ENCODE data around the gene TRAF2. TPM values are rescaled to one million over a fixed set of nuclear protein-coding genes. Genes with fewer than 3 reads are reported as not detected.

The TRAF2 gene
- total and polyA plus RNA-seq, 2 donors from 2014 or later: 11.4 to 16.9 TPM

GRCh38 chr9:136907011-136907914 is 20.9 kb downstream of the TRAF2 start:
- DNase-seq: no peak
- FAIRE-seq: no peak
- Histone ChIP-seq H3K4me1 (ENCODE audit: control insufficient read depth in 2 of 3, insufficient read depth in 2 of 3, low read depth in 1 of 3, low read length in 3 of 3) (peaks cover 0 to 7% (median 5%) of the 10 kb centered on the region in 3 donors), H3K4me3 (ENCODE audit: low read length in 3 of 3) (no peak overlapping the region), H3K27ac (ENCODE audit: low read depth in 2 of 2, low read length in 2 of 2) (no peak overlapping the region), H3K36me3 (ENCODE audit: control insufficient read depth in 2 of 3, insufficient read depth in 3 of 3, low read length in 3 of 3) (peaks cover 0 to 6% (median 3%) of the 10 kb centered on the region in 3 donors), H3K9me3 (ENCODE audit: control insufficient read depth in 2 of 3, insufficient read depth in 1 of 3, low read length in 3 of 3) (no peaks in the 10 kb centered on the region), H3K27me3 (ENCODE audit: control insufficient read depth, insufficient read depth, low read length) (no peaks in the 10 kb centered on the region), H3K9ac (ENCODE audit: low read length in 3 of 3) (no peak overlapping the region)
- intact Hi-C loops (cut with DNase I): no loop called here
- TF ChIP-seq CTCF (IDR thresholded peaks at IDR 0.05; ENCODE audit: borderline replicate concordance, extremely low read depth, insufficient read depth): no peak

DNA sequence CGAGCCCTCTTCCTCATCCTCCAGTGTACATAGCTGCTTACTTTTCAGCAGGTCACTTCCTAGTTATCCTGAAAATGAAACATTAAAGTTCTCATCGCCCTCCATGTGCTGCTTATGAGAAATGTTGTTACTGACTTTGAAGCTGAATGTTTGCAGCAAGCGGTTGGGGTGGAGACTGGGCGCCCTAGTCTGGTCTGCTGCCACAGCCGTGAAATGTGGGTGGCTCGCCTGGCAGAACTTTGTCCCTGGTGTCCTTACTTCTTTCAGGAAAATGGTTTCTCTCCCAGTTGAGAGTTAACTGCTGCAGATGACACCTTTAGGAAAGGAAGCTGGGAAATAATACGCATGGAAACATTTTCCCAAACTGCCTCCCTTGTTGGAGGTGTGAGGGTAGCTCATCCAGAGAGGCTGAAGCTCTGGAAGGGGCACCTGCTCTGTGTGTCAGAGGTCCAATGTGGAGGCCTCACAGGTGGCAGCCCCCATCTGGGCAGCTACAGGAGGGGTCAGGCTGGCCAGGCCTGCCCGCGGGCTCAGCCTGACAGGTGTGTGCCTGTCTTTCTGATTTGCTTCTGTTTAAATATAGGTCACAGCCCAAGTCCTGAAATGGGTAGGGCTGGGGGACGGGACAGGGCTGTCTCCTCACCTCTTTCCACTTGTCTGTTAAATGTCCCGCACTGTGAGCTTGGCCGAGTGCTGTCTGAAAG is 24.0 kb downstream of the TRAF2 start:
- peaks cover 0 to 10% (median 6%) of the 10 kb centered on the region in 3 donors for H3K36me3 ChIP-seq (ENCODE audit: control insufficient read depth in 2 of 3, insufficient read depth in 3 of 3, low read length in 3 of 3)
- no peak for FAIRE-seq

DNA sequence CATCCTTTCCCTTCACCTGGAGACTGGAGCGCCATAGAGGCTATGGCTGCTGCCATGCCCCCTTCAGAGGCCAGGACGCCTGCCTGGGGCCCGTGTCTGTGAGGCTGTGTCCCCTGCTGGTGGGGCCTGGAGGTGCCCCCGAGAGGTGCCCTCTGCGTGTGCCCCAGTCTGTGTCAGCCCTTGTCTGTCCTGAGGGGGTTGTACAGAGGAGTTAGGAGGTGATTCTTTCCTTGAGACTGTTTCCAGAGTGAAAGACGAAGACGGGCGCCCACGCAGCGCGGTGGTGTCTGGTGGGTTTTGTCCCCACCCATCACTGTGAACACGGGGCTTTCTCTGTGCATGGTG is 24.6 kb downstream of the TRAF2 start:
- DNase-seq: no peak
- Histone ChIP-seq H3K27me3 (ENCODE audit: control insufficient read depth, insufficient read depth, low read length) (no peaks in the 10 kb centered on the region), H3K27ac (ENCODE audit: low read depth in 2 of 2, low read length in 2 of 2) (no peak overlapping the region), H3K4me1 (ENCODE audit: control insufficient read depth in 2 of 3, insufficient read depth in 2 of 3, low read depth in 1 of 3, low read length in 3 of 3) (no peaks in the 10 kb centered on the region), H3K9me3 (ENCODE audit: control insufficient read depth in 2 of 3, insufficient read depth in 1 of 3, low read length in 3 of 3) (no peaks in the 10 kb centered on the region), H3K36me3 (ENCODE audit: control insufficient read depth in 2 of 3, insufficient read depth in 3 of 3, low read length in 3 of 3) (peaks cover 0 to 11% (median 9%) of the 10 kb centered on the region in 3 donors), H3K4me3 (ENCODE audit: low read length in 3 of 3) (no peak overlapping the region), H3K9ac (ENCODE audit: low read length in 3 of 3) (no peak overlapping the region)
- intact Hi-C loops (cut with DNase I): no loop called here
- FAIRE-seq: no peak
- TF ChIP-seq CTCF (IDR thresholded peaks at IDR 0.05; ENCODE audit: borderline replicate concordance, extremely low read depth, insufficient read depth): no peak

More for the DNA sequence above, 24.0 kb downstream of the TRAF2 start:
- Histone ChIP-seq H3K4me3 (ENCODE audit: low read length in 3 of 3) (no peak overlapping the region), H3K4me1 (ENCODE audit: control insufficient read depth in 2 of 3, insufficient read depth in 2 of 3, low read depth in 1 of 3, low read length in 3 of 3) (no peaks in the 10 kb centered on the region), H3K9ac (ENCODE audit: low read length in 3 of 3) (no peak overlapping the region), H3K27ac (ENCODE audit: low read depth in 2 of 2, low read length in 2 of 2) (no peak overlapping the region), H3K9me3 (ENCODE audit: control insufficient read depth in 2 of 3, insufficient read depth in 1 of 3, low read length in 3 of 3) (no peaks in the 10 kb centered on the region), H3K27me3 (ENCODE audit: control insufficient read depth, insufficient read depth, low read length) (no peaks in the 10 kb centered on the region)
- intact Hi-C loops (cut with DNase I): no loop called here
- DNase-seq: no peak
- TF ChIP-seq CTCF (IDR thresholded peaks at IDR 0.05; ENCODE audit: borderline replicate concordance, extremely low read depth, insufficient read depth): no peak

Data from kidney (tissue), 14 donors.